CD4-positive, alpha-beta T cell treated with Interleukin-1 beta for 1 hour (primary cell): ENCODE results near the gene IFT172.
"Not testable (repeated sequence)": the region's sequence is repeated elsewhere in the genome, so short reads cannot be mapped to it uniquely, and the experiment has no call there.

Source experiments
- DNase-seq, 2 donors: peaks; one replicate each; pipeline ENCODE4 v3.0.0-alpha.2; 2020 to 2022

Gene IFT172

GRCh38 chr2:27425039-27425438 lies 64.5 kb downstream of the IFT172 start:
- not testable (repeated sequence) for DNase-seq

DNA sequence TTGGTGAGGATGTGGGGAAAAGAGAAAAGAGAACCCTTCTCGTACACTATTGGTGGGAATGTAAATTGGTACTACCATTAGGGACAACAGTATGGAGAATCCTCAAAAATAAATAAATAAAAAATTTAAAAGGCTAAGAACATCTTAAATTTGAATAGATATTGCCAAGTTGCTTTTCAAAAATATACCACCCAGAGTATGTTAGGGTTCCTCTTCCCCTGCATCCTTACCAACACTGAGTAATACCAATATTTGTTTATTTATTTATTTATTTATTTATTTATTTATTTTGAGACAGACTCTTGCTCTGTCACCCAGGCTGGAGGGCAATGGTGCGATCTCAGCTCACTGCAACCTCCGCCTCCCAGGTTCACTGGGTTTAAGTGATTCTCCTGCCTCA lies 66.6 kb downstream of the IFT172 start:
- DNase-seq: no peak

DNA sequence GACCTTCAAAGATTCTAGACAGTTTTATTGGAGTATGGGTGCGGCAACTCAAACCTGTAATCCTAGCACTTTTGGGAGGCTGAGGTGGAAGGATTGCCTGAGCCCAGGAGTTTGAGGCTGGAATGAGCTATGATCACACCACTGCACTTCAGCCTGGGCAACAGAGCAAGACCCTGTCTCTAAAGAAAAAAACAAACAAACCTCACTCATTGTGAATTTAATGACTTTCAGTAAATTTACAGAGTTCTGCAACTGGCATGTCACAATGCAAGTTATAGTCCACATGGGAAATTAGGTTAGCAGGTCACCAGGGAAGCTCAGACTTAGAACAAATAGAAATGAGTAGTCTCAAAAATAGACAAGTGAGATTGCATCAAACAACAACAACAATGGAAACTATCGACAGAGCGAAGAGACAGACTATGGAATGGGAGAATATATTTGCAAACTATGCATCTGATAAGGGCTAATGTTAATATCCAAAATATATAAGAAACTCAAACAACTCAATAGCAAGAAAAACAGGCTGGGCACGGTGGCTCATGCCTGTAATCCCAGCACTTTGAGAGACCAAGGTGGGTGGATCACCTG lies 67.8 kb downstream of the IFT172 start:
- no peak for DNase-seq

DNA sequence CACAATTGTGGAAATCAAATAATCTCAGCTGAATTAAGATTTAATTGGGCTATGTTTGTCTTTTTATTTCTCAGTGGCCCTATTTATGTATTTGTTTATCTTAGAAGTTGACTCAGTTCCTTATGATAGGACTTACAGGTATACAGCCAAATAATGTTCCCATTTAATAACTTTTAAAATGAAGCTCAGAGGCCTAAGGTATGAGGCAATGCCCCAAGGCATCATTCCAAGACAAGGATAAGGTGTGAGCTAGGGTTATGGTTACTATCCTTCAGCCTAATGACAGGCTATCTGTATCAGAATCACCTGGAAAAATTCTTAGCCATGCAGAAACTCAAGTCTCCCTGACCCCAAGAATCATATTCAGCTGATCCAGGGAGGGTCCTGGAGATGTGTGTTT lies 68.5 kb downstream of the IFT172 start:
- no peak for DNase-seq

- DNase-seq: no peak
Measured at GRCh38 chr2:27416151-27416550, 73.4 kb downstream of the IFT172 start.

DNA sequence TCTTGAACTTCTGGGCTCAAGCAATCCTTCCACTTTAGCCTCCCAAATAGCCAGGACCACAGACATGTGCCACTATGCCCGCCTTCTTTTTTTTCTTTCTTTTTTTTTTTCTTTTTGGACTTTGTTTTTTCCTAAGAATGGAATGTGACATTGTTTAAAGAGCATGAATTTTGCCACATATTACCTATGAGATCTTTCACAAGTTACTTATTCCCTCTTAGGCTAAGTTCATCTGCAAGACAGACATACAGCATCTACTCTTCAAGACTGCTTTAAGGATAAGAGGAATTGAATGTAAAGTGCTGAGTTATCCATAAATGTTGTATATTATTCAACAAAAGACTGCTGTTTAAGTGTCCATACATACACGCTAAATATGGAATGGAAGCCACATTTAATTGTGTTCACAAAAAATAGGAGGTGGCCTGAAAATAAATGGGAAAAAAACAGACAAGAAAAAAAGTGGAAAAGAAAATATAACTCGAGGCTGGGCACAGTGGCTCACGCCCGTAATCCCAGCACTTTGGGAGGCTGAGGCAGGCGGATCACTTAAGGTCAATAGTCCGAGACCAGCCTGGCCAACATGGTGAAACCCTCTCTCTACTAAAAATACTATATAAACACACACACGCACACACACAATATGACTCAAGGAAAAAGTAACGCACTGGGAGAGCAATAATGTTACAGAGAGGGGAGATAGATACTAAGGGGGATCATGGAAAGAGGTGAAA lies 77.0 kb downstream of the IFT172 start:
- no peak for DNase-seq

GRCh38 chr2:27409321-27410073 lies 80.0 kb downstream of the IFT172 start, which contains the start of gene PPM1G:
Gene PPM1G, minus strand, starts transcription at chr2:27409591. Its CDS starts 169 bp downstream, at chr2:27409422.
- peak; percentile 95 for DNase-seq

- DNase-seq: no peak
Measured at GRCh38 chr2:27408601-27409320, 80.8 kb downstream of the IFT172 start.

GRCh38 chr2:27407798-27408491 lies 81.6 kb downstream of the IFT172 start:
- no peak for DNase-seq

DNA sequence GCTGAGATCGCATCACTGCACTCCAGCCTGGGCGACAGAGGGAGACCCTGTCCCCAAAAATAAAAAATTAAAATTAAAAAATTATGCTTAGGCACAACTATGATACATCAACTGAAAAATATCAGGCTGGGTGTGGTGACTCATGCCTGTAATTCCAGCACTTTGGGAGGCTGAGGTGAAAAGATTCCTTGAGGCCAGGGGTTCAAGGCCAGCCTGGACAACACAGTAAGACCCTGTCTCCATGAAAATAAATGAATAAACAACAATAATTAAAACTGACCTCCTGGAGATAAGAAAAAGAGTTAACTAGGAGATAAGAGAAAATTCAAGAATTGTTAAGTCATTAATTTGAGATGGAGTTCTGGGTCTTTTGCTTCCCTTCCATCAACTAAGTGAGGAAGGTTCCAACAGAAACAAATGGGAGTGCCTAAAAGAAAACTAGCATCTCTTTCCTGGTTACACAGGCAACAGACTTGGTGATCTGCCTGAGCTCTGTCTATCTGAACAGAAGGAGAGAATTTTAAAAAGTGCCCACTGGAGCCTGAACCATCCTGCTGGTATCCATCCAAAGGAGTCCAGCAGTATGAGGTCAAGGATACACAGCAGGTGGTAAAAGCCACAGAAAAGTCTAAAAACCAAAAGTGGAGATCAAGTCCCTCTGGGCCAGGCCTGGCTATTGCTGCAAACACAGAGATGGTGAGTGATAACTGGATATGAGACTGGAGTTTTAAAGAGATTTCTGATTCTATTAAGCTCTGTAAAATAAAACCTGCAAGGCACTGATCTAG lies 89.0 kb downstream of the IFT172 start:
- no peak for DNase-seq

DNA sequence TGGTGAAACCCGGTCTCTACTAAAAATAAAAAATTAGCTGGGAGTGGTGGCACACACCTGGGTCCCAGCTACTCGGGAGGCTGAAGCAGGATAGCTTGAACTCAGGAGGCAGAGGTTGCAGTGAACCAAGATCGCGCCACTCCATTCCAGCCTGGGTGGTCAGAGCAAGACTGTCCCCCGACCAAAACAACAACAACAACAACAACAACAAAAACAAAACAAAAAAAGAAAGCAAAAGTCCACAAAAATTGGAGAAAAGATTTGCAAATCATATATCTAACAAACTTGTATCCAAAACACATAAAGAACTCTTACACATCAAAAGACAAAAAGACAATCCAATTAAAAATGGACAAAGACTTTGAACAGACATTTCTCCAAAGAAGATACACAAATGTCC lies 90.6 kb downstream of the IFT172 start:
- DNase-seq: no peak
